Astrocyte of the spinal cord (primary cell): ENCODE data around the gene SEC31B.

Experiments used
- DNase-seq: peaks from one replicate; pipeline ENCODE4 v3.0.0; 2011; ENCODE audit warnings: low read depth, low spot score
- H3K4me3 ChIP-seq: 2 replicates; pipeline ENCODE4 v1.5.1; 2011; ENCODE audit warnings: low read depth, mild to moderate bottlenecking, low read length, moderate library complexity
- in situ Hi-C: cut with HindIII; loops from 2 replicates; pipeline ENCODE4 v1.10.0; 2017; ENCODE audit warnings: low sequenced_read_pairs
- TF ChIP-seq, protein P1 (sequence below): IDR thresholded peaks from 2 replicates; pipeline ENCODE4 v1.5.1; 2012; ENCODE audit warnings: low read depth, mild to moderate bottlenecking, low read length, inconsistent platforms

The SEC31B gene

GRCh38 chr10:100522945-100523344 is 3.3 kb upstream of the SEC31B start:
- no peak overlapping the region for H3K4me3 ChIP-seq
- DNase-seq = no peak
- TF ChIP-seq, protein P1, sequence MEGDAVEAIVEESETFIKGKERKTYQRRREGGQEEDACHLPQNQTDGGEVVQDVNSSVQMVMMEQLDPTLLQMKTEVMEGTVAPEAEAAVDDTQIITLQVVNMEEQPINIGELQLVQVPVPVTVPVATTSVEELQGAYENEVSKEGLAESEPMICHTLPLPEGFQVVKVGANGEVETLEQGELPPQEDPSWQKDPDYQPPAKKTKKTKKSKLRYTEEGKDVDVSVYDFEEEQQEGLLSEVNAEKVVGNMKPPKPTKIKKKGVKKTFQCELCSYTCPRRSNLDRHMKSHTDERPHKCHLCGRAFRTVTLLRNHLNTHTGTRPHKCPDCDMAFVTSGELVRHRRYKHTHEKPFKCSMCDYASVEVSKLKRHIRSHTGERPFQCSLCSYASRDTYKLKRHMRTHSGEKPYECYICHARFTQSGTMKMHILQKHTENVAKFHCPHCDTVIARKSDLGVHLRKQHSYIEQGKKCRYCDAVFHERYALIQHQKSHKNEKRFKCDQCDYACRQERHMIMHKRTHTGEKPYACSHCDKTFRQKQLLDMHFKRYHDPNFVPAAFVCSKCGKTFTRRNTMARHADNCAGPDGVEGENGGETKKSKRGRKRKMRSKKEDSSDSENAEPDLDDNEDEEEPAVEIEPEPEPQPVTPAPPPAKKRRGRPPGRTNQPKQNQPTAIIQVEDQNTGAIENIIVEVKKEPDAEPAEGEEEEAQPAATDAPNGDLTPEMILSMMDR = no peak
- in situ Hi-C loops = no loop called here

- in situ Hi-C loops = no loop called here
- TF ChIP-seq, protein P1 = no peak
- H3K4me3 ChIP-seq = no peak overlapping the region
- no peak for DNase-seq
These were observed 2.6 kb upstream of the SEC31B start for GRCh38 chr10:100522107-100522801.

GRCh38 chr10:100520811-100521210 is 1.1 kb upstream of the SEC31B start:
- peak; percentile 45 for DNase-seq
- in situ Hi-C loops = no loop called here
- TF ChIP-seq, protein P1 = no peak
- no peak overlapping the region for H3K4me3 ChIP-seq

DNA sequence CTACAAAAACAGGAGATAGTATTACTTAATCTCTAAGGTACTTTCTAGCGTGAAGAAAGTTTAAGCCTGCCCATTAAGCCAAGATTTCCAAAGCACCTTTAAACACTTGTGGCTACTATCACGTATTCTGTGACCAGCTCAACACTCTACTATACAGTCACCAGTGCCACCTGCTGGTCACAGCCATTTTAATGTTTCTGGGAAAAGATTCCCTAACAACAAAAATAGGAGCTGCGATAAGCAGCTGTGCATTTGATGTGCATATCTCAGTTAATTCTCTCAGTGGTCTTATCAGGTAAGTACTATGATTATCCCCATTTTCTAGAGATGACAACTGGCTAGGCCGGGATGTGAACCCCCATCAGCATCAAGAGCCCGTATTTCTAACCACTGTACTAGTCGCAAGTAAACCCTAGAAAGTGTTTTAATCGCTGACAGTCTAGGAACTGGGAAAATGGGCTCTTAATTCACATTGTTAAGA is 860 bp downstream of the SEC31B start:
- TF ChIP-seq, protein P1 = peak; percentile 69
- DNase-seq = peak; percentile 67
- H3K4me3 ChIP-seq = no peak overlapping the region
- in situ Hi-C loops = no loop called here

- no peak overlapping the region for H3K4me3 ChIP-seq
- DNase-seq = no peak
- in situ Hi-C loops = no loop called here
- TF ChIP-seq, protein P1 = peak; percentile 37
These were observed 2.8 kb downstream of the SEC31B start for GRCh38 chr10:100516847-100517246.

- no peak for DNase-seq
- TF ChIP-seq, protein P1 = no peak
- no peak overlapping the region for H3K4me3 ChIP-seq
- in situ Hi-C loops = no loop called here
These were observed 4.0 kb downstream of the SEC31B start for GRCh38 chr10:100515612-100516011.
